GM12878 (cell line): ENCODE data around the gene GLUD1. TPM values are rescaled to one million over a fixed set of nuclear protein-coding genes. Genes with fewer than 3 reads are reported as not detected.

ENCODE experiments used
- BCL11A ChIP-seq: IDR thresholded peaks from 2 replicates; pipeline ENCODE4 v1.6.1; 2011; ENCODE audit warnings: low read depth, low read length
- CUX1 ChIP-seq: IDR thresholded peaks from 2 replicates; pipeline ENCODE4 v1.6.1; 2012; ENCODE audit warnings: improper control_type of control experiment, low read depth, low read length; ENCODE audit not compliant: insufficient replicate concordance
- HDAC2 ChIP-seq: fragments of 200-600 bp; sonication (generic); IDR thresholded peaks from 2 replicates; pipeline ENCODE4 v1.6.1; 2017
- JUND ChIP-seq: IDR thresholded peaks from 2 replicates; pipeline ENCODE4 v1.6.1; 2012; ENCODE audit warnings: low read depth, mild to moderate bottlenecking, low read length, improper control_type of control experiment, moderate library complexity
- PKNOX1 ChIP-seq: fragments of 450-650 bp; IDR thresholded peaks from 2 replicates; pipeline ENCODE4 v1.6.1; 2016; ENCODE audit warnings: mild to moderate bottlenecking
- polyA plus RNA-seq, 11 experiments: library from polyadenylated mRNA; depleted of rRNA in 4 of 11; unstranded in 6 of 11; stranded (reverse) in 5 of 11; fragments of >200 nt; fragmentation: Nextera tagmentation in 4 of 11; fragmentation: Illumina TruSeq in 1 of 11; extraction: Ambion mirVana in 4 of 11; extraction: Trizol in 1 of 11; gene quantifications; 1 replicate in 1 of 11; 2 replicates in 10 of 11; pipeline versions ENCODE4 v1.2.1 to v1.2.3, GENCODE V29; 2011 to 2016; ENCODE audit warnings: inconsistent platforms in 2 of 11, missing spikeins in 2 of 11, low read depth in 1 of 11
- total RNA-seq, 4 experiments: library from RNA; depleted of rRNA in 3 of 4; stranded (reverse); fragments of >200 nt in 3 of 4; fragmentation: Illumina TruSeq in 1 of 4; extraction: Trizol in 1 of 4; gene quantifications; 2 replicates each; pipeline versions ENCODE4 v1.2.1 to v1.2.3, GENCODE V29; 2013 to 2021

GLUD1 gene
- total and polyA plus RNA-seq, 10 of the 15 experiments (the other 5 are each of a cell fraction or from before 2014, with no cell fraction given): 26.1 to 109 (median 81.4) TPM

- TF ChIP-seq PKNOX1 (peak; percentile 33; the same call in 1 of the 2 replicates), HDAC2 (no peak), CUX1 (no peak), JUND (no peak), BCL11A (no peak)
Measured at GRCh38 chr10:87101996-87102395, 7.4 kb upstream of the GLUD1 start (continued).
